ENCODE results near the gene F2RL1.

- TF ChIP-seq POLR2A (IDR thresholded peaks at IDR 0.05; ENCODE audit: low read length) (no peak), GATA1 (IDR thresholded peaks at IDR 0.05; ENCODE audit: low read depth, low read length) (no peak)
These were observed 12.3 kb downstream of the F2RL1 start for GRCh38 chr5:76831110-76831452.
